Urinary bladder (tissue), 4 donors: ENCODE measurements around the gene STX1B. TPM values are rescaled to one million over a fixed set of nuclear protein-coding genes. Genes with fewer than 3 reads are reported as not detected.
"Not testable (repeated sequence)": the region's sequence is repeated elsewhere in the genome, so short reads cannot be mapped to it uniquely, and the experiment has no call there.

Experiments
- DNase-seq: peaks from one replicate; pipeline ENCODE4 v3.0.0-alpha.2; 2015; ENCODE audit errors: extremely low spot score
- H3K27ac ChIP-seq: one replicate; pipeline ENCODE4 v1.5.1; 2013; ENCODE audit warnings: low read depth, mild to moderate bottlenecking, moderate library complexity
- H3K36me3 ChIP-seq: one replicate; pipeline ENCODE4 v1.6.1; 2013; ENCODE audit warnings: mild to moderate bottlenecking, moderate library complexity; ENCODE audit not compliant: insufficient read depth
- H3K4me1 ChIP-seq: one replicate; pipeline ENCODE4 v1.6.1; 2013; ENCODE audit warnings: mild to moderate bottlenecking, moderate library complexity; ENCODE audit not compliant: insufficient read depth
- H3K4me3 ChIP-seq: one replicate; pipeline ENCODE4 v1.5.1; 2013; ENCODE audit warnings: low read depth, low read length
- WGBS: extraction: QIAGEN DNeasy Blood & Tissue Kit; methylation state at CpG from one replicate; pipeline ENCODE4 v1.1.7; 2013; 5-methylcytosine and 5-hydroxymethylcytosine counted together
- polyA plus RNA-seq: library from polyadenylated mRNA; stranded (reverse); fragments of 200-250 nt; gene quantifications from one replicate; pipeline ENCODE4 v1.2.3, GENCODE V29; 2013
- small RNA-seq: library from RNA; depleted of rRNA; stranded (forward); fragments of <200 nt; gene quantifications from one replicate; pipeline ENCODE3, GENCODE V24; 2014
- total RNA-seq: library from RNA; depleted of rRNA; stranded (reverse); fragments of >200 nt; gene quantifications from one replicate; pipeline ENCODE4 v1.2.3, GENCODE V29; 2014
- donor health status: healthy with polysubstance abuse.
- donor health status: healthy.

STX1B gene
- total and polyA plus RNA-seq, 2 donors: 0.47 to 0.74 TPM

DNA sequence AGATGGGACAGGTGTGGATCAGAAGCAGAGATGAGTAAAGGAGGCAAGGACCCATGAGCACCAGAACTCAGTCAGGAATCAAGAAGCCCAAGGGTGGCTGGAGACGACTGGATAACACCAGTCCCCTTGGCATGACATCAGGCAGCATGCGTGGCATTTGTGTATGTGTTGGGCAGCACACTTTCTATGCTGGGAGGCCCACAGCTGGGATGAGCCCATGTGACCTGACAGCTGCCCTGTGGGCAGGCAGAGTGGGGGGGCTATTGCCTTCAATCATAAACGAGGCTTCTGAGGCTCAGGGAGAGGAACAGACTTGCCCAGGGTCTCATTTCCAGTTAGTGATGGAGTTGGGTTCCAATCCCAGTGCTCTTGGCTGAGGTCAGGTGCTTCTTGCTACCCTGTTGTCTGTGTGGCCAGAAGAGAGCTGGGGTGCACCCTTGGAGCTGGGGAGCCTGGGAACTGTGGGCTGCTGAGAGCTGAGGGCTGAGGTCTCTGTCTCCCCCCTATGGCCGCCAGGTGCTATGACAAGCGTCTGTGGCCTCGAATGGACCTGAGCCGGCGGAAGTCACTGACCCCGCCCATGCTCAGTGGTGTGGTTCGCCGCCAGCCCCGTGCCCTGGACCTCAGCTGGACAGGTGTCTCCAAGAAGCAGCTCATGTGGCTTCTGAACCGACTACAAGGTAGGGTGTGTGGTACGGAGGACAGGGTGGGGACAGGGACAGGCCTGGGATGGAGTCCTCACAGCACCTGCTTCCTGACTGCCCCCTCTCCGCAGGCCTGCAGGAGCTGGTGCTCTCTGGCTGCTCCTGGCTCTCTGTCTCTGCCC lies 68.6 kb downstream of the STX1B start:
- no peak overlapping the region for H3K4me3 ChIP-seq
- 27% methylated on average over 15 of the region's 15 CpGs for WGBS
- H3K27ac ChIP-seq: no peak overlapping the region
- no peaks in the 10 kb centered on the region for H3K36me3 ChIP-seq
- no peaks in the 10 kb centered on the region for H3K4me1 ChIP-seq
- no peak for DNase-seq

DNA sequence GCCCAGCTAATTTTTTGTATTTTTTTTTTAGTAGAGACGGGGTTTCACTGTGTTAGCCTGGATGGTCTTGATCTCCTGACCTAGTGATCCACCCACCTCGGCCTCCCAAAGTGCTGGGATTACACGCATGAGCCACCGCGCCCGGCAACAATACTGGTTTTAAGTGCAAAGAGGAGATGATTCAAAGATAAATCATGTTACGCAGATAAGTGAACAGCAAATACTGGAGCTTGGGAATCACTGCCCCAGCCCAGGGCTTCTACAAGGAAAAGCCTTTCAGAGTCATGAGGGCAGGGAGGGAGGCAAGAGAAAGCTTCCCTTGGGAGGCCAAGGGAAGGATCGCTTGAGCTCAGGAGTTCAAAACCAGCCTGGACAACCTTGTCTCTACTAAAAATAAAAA lies 70.9 kb downstream of the STX1B start:
- H3K4me3 ChIP-seq, H3K36me3 ChIP-seq, DNase-seq, H3K27ac ChIP-seq, H3K4me1 ChIP-seq: not testable (repeated sequence)
- WGBS: 91% methylated on average over 8 of the region's 8 CpGs

Small RNA genes within 50 kb of the gene (small RNA-seq; reads per million reads assigned to genes)
- gene AC135048.1: not detected

Other genes starting within 250 kb of the STX1B start
- 1.3 TPM for gene CFAP119, start 248.6 kb downstream of the STX1B start, total RNA-seq
- 3.1 TPM for gene CFAP119, start 248.6 kb downstream of the STX1B start, polyA plus RNA-seq
- gene RNF40, start 248.3 kb downstream of the STX1B start, total RNA-seq: 47.3 TPM
- 57.6 TPM for gene RNF40, start 248.3 kb downstream of the STX1B start, polyA plus RNA-seq
- 7.2 TPM for gene ZNF629, start 223.4 kb downstream of the STX1B start, total RNA-seq
- 11.2 TPM for gene ZNF629, start 223.4 kb downstream of the STX1B start, polyA plus RNA-seq
- gene BCL7C, start 116.6 kb downstream of the STX1B start, total RNA-seq: 31.7 TPM
- gene BCL7C, start 116.6 kb downstream of the STX1B start, polyA plus RNA-seq: 33.2 TPM
- gene CTF1, start 114.0 kb downstream of the STX1B start, total RNA-seq: 2.1 TPM
- gene CTF1, start 114.0 kb downstream of the STX1B start, polyA plus RNA-seq: 16.8 TPM
- 9.6 TPM for gene FBXL19, start 87.1 kb downstream of the STX1B start, total RNA-seq
- gene FBXL19, start 87.1 kb downstream of the STX1B start, polyA plus RNA-seq: 15.2 TPM
- gene ORAI3, start 61.6 kb downstream of the STX1B start, total RNA-seq: 16.7 TPM
- 39.7 TPM for gene ORAI3, start 61.6 kb downstream of the STX1B start, polyA plus RNA-seq
- 2.9 TPM for gene SETD1A, start 52.9 kb downstream of the STX1B start, total RNA-seq
- gene SETD1A, start 52.9 kb downstream of the STX1B start, polyA plus RNA-seq: 14.6 TPM
- 11.0 TPM for gene HSD3B7, start 25.4 kb downstream of the STX1B start, total RNA-seq
- gene HSD3B7, start 25.4 kb downstream of the STX1B start, polyA plus RNA-seq: 20.3 TPM
- 18.0 TPM for gene STX4, start 22.9 kb upstream of the STX1B start, total RNA-seq
- gene STX4, start 22.9 kb upstream of the STX1B start, polyA plus RNA-seq: 68.2 TPM
- 4.5 TPM for gene ZNF668, start 63.6 kb upstream of the STX1B start, total RNA-seq
- 10.7 TPM for gene ZNF668, start 63.6 kb upstream of the STX1B start, polyA plus RNA-seq
- 9.4 TPM for gene ZNF646, start 63.8 kb upstream of the STX1B start, total RNA-seq
- 11.5 TPM for gene ZNF646, start 63.8 kb upstream of the STX1B start, polyA plus RNA-seq
- gene PRSS53, start 78.3 kb upstream of the STX1B start, total RNA-seq: 1.1 TPM
- gene PRSS53, start 78.3 kb upstream of the STX1B start, polyA plus RNA-seq: 4.7 TPM
- 43.8 TPM for gene VKORC1, start 84.2 kb upstream of the STX1B start, total RNA-seq
- gene VKORC1, start 84.2 kb upstream of the STX1B start, polyA plus RNA-seq: 210 TPM
- 10.4 TPM for gene BCKDK, start 97.7 kb upstream of the STX1B start, total RNA-seq
- gene BCKDK, start 97.7 kb upstream of the STX1B start, polyA plus RNA-seq: 56.0 TPM
- 41.2 TPM for gene KAT8, start 107.0 kb upstream of the STX1B start, total RNA-seq
- 64.5 TPM for gene KAT8, start 107.0 kb upstream of the STX1B start, polyA plus RNA-seq
- 1.6 TPM for gene PRSS8, start 125.1 kb upstream of the STX1B start, total RNA-seq
- 1.6 TPM for gene PRSS8, start 125.1 kb upstream of the STX1B start, polyA plus RNA-seq
- gene PRSS36, start 139.4 kb upstream of the STX1B start, total RNA-seq: 2.0 TPM
- 2.6 TPM for gene PRSS36, start 139.4 kb upstream of the STX1B start, polyA plus RNA-seq
- gene FUS, start 169.5 kb upstream of the STX1B start, total RNA-seq: 81.6 TPM
- 159 TPM for gene FUS, start 169.5 kb upstream of the STX1B start, polyA plus RNA-seq
- 21.7 TPM for gene PYCARD, start 192.1 kb upstream of the STX1B start, total RNA-seq
- gene PYCARD, start 192.1 kb upstream of the STX1B start, polyA plus RNA-seq: 34.9 TPM
- gene TRIM72, start 203.5 kb upstream of the STX1B start, total RNA-seq: 2.5 TPM
- gene TRIM72, start 203.5 kb upstream of the STX1B start, polyA plus RNA-seq: 0.05 TPM
- gene PYDC1, start 206.5 kb upstream of the STX1B start, total RNA-seq: not detected
- gene PYDC1, start 206.5 kb upstream of the STX1B start, polyA plus RNA-seq: not detected
- 6.9 TPM for gene ITGAM, start 249.3 kb upstream of the STX1B start, total RNA-seq
- 6.5 TPM for gene ITGAM, start 249.3 kb upstream of the STX1B start, polyA plus RNA-seq